ENCODE measurements around the gene DDX20.

The DDX20 gene

GRCh38 chr1:111812306-111812705 lies 56.6 kb downstream of the DDX20 start:
- Histone ChIP-seq H3K9me3 (ENCODE audit: control insufficient read depth, low read length) (no peaks in the 10 kb centered on the region), H3K36me3 (ENCODE audit: control insufficient read depth in 1 of 2, insufficient read depth in 2 of 2, low read depth in 1 of 2, low read length in 2 of 2) (no peaks in the 10 kb centered on the region), H3K27me3 (ENCODE audit: control insufficient read depth in 1 of 2, insufficient read depth in 1 of 2, low read length in 2 of 2) (peaks cover 7 to 24% of the 10 kb centered on the region in 2 experiments), H2BK120ac (ENCODE audit: low read depth, low read length) (no peak overlapping the region), H3K4ac (ENCODE audit: low read depth in 1 of 2, low read length in 2 of 2) (no peak overlapping the region), H3K79me1 (replicated peaks; ENCODE audit: low read length, poor library complexity, severe bottlenecking) (no peaks in the 10 kb centered on the region), H2AK5ac (ENCODE audit: low read length, severe bottlenecking) (no peak overlapping the region), H3K18ac (ENCODE audit: low read depth in 1 of 2, low read length in 2 of 2) (no peak overlapping the region), H3K4me3 (ENCODE audit: insufficient read depth in 1 of 2, low read depth in 1 of 2, low read length in 2 of 2) (no peak overlapping the region), H3K4me1 (ENCODE audit: control insufficient read depth, insufficient read depth, low read depth, low read length) (no peaks in the 10 kb centered on the region), H2BK15ac (ENCODE audit: low read depth, poor library complexity, severe bottlenecking) (no peak overlapping the region), H2BK12ac (ENCODE audit: low read length in 2 of 2) (no peak overlapping the region), H3K14ac (ENCODE audit: low read length in 2 of 2) (no peak overlapping the region), H3K27ac (ENCODE audit: low read length, poor library complexity, severe bottlenecking) (no peak overlapping the region), H2AFZ (ENCODE audit: low read depth, low read length) (no peak overlapping the region), H2BK5ac (ENCODE audit: low read depth, low read length, poor library complexity, severe bottlenecking) (no peak overlapping the region), H3K4me2 (ENCODE audit: low read length, poor library complexity, severe bottlenecking) (no peak overlapping the region), H3K9ac (ENCODE audit: low read length) (no peak overlapping the region), H3K23ac (ENCODE audit: low read length in 2 of 2) (no peak overlapping the region), H4K8ac (ENCODE audit: low read length) (no peak overlapping the region), H4K91ac (ENCODE audit: low read length) (no peak overlapping the region)
- no peak for DNase-seq
- WGBS: 83% methylated on average over 4 of the region's 4 CpGs

GRCh38 chr1:111813440-111814304 lies 58.0 kb downstream of the DDX20 start:
- 66% methylated on average over 16 of the region's 16 CpGs for WGBS

GRCh38 chr1:111814305-111814628 lies 58.6 kb downstream of the DDX20 start:
- H2BK120ac ChIP-seq (ENCODE audit: low read depth, low read length): no peak overlapping the region
- H3K23ac ChIP-seq (ENCODE audit: low read length in 2 of 2): no peak overlapping the region
- 96% methylated on average over 9 of the region's 9 CpGs for WGBS

More at GRCh38 chr1:111813440-111814304, 58.0 kb downstream of the DDX20 start:
- Histone ChIP-seq H2AK5ac (ENCODE audit: low read length, severe bottlenecking) (no peak overlapping the region), H3K14ac (ENCODE audit: low read length in 2 of 2) (no peak overlapping the region), H3K4me3 (ENCODE audit: insufficient read depth in 1 of 2, low read depth in 1 of 2, low read length in 2 of 2) (no peak overlapping the region), H3K4me2 (ENCODE audit: low read length, poor library complexity, severe bottlenecking) (no peak overlapping the region), H3K18ac (ENCODE audit: low read depth in 1 of 2, low read length in 2 of 2) (no peak overlapping the region), H3K79me1 (replicated peaks; ENCODE audit: low read length, poor library complexity, severe bottlenecking) (no peaks in the 10 kb centered on the region), H3K9me3 (ENCODE audit: control insufficient read depth, low read length) (no peaks in the 10 kb centered on the region), H3K23ac (ENCODE audit: low read length in 2 of 2) (no peak overlapping the region), H2BK5ac (ENCODE audit: low read depth, low read length, poor library complexity, severe bottlenecking) (no peak overlapping the region), H4K8ac (ENCODE audit: low read length) (no peak overlapping the region), H3K9ac (ENCODE audit: low read length) (no peak overlapping the region), H4K91ac (ENCODE audit: low read length) (no peak overlapping the region), H3K4ac (ENCODE audit: low read depth in 1 of 2, low read length in 2 of 2) (no peak overlapping the region), H3K27ac (ENCODE audit: low read length, poor library complexity, severe bottlenecking) (no peak overlapping the region), H2BK12ac (ENCODE audit: low read length in 2 of 2) (no peak overlapping the region), H3K4me1 (ENCODE audit: control insufficient read depth, insufficient read depth, low read depth, low read length) (no peaks in the 10 kb centered on the region), H3K36me3 (ENCODE audit: control insufficient read depth in 1 of 2, insufficient read depth in 2 of 2, low read depth in 1 of 2, low read length in 2 of 2) (no peaks in the 10 kb centered on the region), H3K27me3 (ENCODE audit: control insufficient read depth in 1 of 2, insufficient read depth in 1 of 2, low read length in 2 of 2) (peaks cover 11 to 21% of the 10 kb centered on the region in 2 experiments), H2AFZ (ENCODE audit: low read depth, low read length) (no peak overlapping the region), H2BK15ac (ENCODE audit: low read depth, poor library complexity, severe bottlenecking) (no peak overlapping the region), H2BK120ac (ENCODE audit: low read depth, low read length) (no peak overlapping the region)
- no peak for DNase-seq

GRCh38 chr1:111814642-111815041 lies 58.9 kb downstream of the DDX20 start:
- H3K79me1 ChIP-seq (replicated peaks; ENCODE audit: low read length, poor library complexity, severe bottlenecking): no peaks in the 10 kb centered on the region
- H2BK15ac ChIP-seq (ENCODE audit: low read depth, poor library complexity, severe bottlenecking): no peak overlapping the region
- no peak overlapping the region for H3K4ac ChIP-seq (ENCODE audit: low read depth in 1 of 2, low read length in 2 of 2)
- H2AK5ac ChIP-seq (ENCODE audit: low read length, severe bottlenecking): no peak overlapping the region
- H3K4me1 ChIP-seq (ENCODE audit: control insufficient read depth, insufficient read depth, low read depth, low read length): no peaks in the 10 kb centered on the region
- no peak overlapping the region for H2BK12ac ChIP-seq (ENCODE audit: low read length in 2 of 2)
- H2AFZ ChIP-seq (ENCODE audit: low read depth, low read length): no peak overlapping the region
- H4K8ac ChIP-seq (ENCODE audit: low read length): no peak overlapping the region
- DNase-seq: no peak
- no peak overlapping the region for H3K4me2 ChIP-seq (ENCODE audit: low read length, poor library complexity, severe bottlenecking)
- H2BK5ac ChIP-seq (ENCODE audit: low read depth, low read length, poor library complexity, severe bottlenecking): no peak overlapping the region
- H3K36me3 ChIP-seq (ENCODE audit: control insufficient read depth in 1 of 2, insufficient read depth in 2 of 2, low read depth in 1 of 2, low read length in 2 of 2): no peaks in the 10 kb centered on the region
- H3K23ac ChIP-seq (ENCODE audit: low read length in 2 of 2): no peak overlapping the region
- H3K4me3 ChIP-seq (ENCODE audit: insufficient read depth in 1 of 2, low read depth in 1 of 2, low read length in 2 of 2): no peak overlapping the region
- H3K27ac ChIP-seq (ENCODE audit: low read length, poor library complexity, severe bottlenecking): no peak overlapping the region
- no peak overlapping the region for H4K91ac ChIP-seq (ENCODE audit: low read length)
- no peaks in the 10 kb centered on the region for H3K9me3 ChIP-seq (ENCODE audit: control insufficient read depth, low read length)
- no peak overlapping the region for H2BK120ac ChIP-seq (ENCODE audit: low read depth, low read length)
- no peak overlapping the region for H3K18ac ChIP-seq (ENCODE audit: low read depth in 1 of 2, low read length in 2 of 2)
- no peak overlapping the region for H3K9ac ChIP-seq (ENCODE audit: low read length)
- WGBS: 85% methylated on average over 3 of the region's 3 CpGs
- H3K27me3 ChIP-seq (ENCODE audit: control insufficient read depth in 1 of 2, insufficient read depth in 1 of 2, low read length in 2 of 2): peaks cover 11 to 18% of the 10 kb centered on the region in 2 experiments
- no peak overlapping the region for H3K14ac ChIP-seq (ENCODE audit: low read length in 2 of 2)

More at GRCh38 chr1:111814305-111814628, 58.6 kb downstream of the DDX20 start:
- H2BK12ac ChIP-seq (ENCODE audit: low read length in 2 of 2): no peak overlapping the region
- H3K79me1 ChIP-seq (replicated peaks; ENCODE audit: low read length, poor library complexity, severe bottlenecking): no peaks in the 10 kb centered on the region
- H3K14ac ChIP-seq (ENCODE audit: low read length in 2 of 2): no peak overlapping the region
- peaks cover 11 to 18% of the 10 kb centered on the region in 2 experiments for H3K27me3 ChIP-seq (ENCODE audit: control insufficient read depth in 1 of 2, insufficient read depth in 1 of 2, low read length in 2 of 2)
- no peak overlapping the region for H3K4me2 ChIP-seq (ENCODE audit: low read length, poor library complexity, severe bottlenecking)
- no peaks in the 10 kb centered on the region for H3K9me3 ChIP-seq (ENCODE audit: control insufficient read depth, low read length)
- H3K9ac ChIP-seq (ENCODE audit: low read length): no peak overlapping the region
- no peak overlapping the region for H3K4me3 ChIP-seq (ENCODE audit: insufficient read depth in 1 of 2, low read depth in 1 of 2, low read length in 2 of 2)
- no peaks in the 10 kb centered on the region for H3K36me3 ChIP-seq (ENCODE audit: control insufficient read depth in 1 of 2, insufficient read depth in 2 of 2, low read depth in 1 of 2, low read length in 2 of 2)
- H2BK15ac ChIP-seq (ENCODE audit: low read depth, poor library complexity, severe bottlenecking): no peak overlapping the region
- no peak overlapping the region for H2AFZ ChIP-seq (ENCODE audit: low read depth, low read length)
- no peaks in the 10 kb centered on the region for H3K4me1 ChIP-seq (ENCODE audit: control insufficient read depth, insufficient read depth, low read depth, low read length)
- no peak overlapping the region for H3K4ac ChIP-seq (ENCODE audit: low read depth in 1 of 2, low read length in 2 of 2)
- H3K18ac ChIP-seq (ENCODE audit: low read depth in 1 of 2, low read length in 2 of 2): no peak overlapping the region
- no peak overlapping the region for H3K27ac ChIP-seq (ENCODE audit: low read length, poor library complexity, severe bottlenecking)
- no peak overlapping the region for H4K91ac ChIP-seq (ENCODE audit: low read length)
- H2BK5ac ChIP-seq (ENCODE audit: low read depth, low read length, poor library complexity, severe bottlenecking): no peak overlapping the region
- DNase-seq: no peak
- no peak overlapping the region for H4K8ac ChIP-seq (ENCODE audit: low read length)
- no peak overlapping the region for H2AK5ac ChIP-seq (ENCODE audit: low read length, severe bottlenecking)
